GM18505 (cell line): ENCODE measurements around the gene FDX2.

Source experiments
- ATAC-seq: cut with Tn5 transposase; IDR thresholded peaks from one replicate; pipeline ENCODE4 v1.9.1; 2021; ENCODE audit not compliant: unreplicated experiment
- POLR2A ChIP-seq: IDR thresholded peaks from 4 replicates; pipeline ENCODE4 v1.6.1; 2011; ENCODE audit warnings: borderline replicate concordance; ENCODE audit not compliant: insufficient read depth, insufficient read length; ENCODE audit errors: extremely low read depth

The FDX2 gene

DNA sequence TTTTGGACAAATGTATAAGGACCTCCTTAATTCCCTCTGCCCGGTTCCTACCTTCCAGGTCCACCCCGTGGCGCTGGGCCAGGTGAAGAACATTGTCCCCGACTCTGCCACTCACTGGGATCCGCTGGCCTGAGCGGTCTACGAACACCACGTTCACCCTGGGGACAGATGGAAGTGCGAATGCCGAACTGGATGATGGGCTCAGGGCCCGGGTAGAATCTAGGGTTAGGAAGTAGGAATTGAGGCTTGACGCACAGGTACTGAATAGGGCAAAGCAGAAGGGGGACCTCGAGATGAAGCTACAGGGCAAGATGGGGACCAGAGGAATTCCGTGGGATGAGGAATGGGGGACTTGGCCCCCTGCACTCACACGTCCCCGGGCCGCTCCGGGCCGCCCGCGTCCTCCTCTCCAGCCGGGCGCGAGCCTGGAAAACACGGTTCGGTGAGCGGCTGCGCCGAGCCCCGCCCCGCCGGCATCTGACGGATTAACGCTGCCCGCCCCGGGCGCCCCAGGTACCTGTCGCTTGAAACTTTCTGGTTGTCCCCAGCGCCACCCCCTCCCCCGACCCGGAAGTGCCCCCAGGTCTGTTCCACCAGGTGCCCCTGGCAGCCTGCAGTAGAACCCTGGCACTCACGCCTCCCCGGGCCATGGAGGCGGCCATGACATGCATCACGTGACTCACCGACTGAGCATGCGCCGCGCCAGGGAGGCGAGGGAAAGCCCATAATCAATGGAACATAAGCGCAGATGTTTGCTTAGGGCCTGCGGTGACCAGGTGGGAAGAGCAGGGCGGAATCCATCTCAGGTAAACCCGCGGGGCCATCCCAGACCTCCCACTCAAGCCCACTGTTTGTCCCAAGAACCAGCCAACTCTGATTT lies at the start of gene FDX2:
Gene FDX2 (minus strand): TSS at position 681 of the 880 bp plus-strand sequence. CDS start 19 bp downstream, at position 662.
- no peak for ATAC-seq
- peak; percentile 82 for TF ChIP-seq POLR2A

DNA sequence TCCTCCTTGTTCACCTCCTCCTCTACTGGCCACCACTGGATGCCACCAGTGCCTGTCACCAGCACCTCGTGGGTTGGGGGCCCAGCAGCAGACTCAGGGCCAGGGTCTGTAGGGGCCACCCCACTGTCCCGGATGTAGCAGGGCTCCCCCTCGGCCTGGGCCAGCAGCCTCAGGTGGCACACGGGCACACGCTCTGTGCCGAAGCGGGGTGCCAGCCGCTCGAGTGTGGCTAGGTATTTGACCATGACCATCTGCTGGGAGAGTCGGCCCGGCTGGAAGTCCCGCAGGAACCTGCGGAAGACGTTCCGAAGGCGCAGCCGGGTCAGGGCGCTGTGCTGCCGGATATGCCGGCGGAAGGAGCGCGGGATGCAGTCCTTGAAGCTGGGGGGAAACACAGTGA lies 49.7 kb upstream of the FDX2 start:
- no peak for TF ChIP-seq POLR2A
- no peak for ATAC-seq

- no peak for TF ChIP-seq POLR2A
- no peak for ATAC-seq
Observed at GRCh38 chr19:10364644-10365043, 48.8 kb upstream of the FDX2 start.

GRCh38 chr19:10363789-10364281 lies 48.0 kb upstream of the FDX2 start:
- no peak for ATAC-seq
- TF ChIP-seq POLR2A: no peak

DNA sequence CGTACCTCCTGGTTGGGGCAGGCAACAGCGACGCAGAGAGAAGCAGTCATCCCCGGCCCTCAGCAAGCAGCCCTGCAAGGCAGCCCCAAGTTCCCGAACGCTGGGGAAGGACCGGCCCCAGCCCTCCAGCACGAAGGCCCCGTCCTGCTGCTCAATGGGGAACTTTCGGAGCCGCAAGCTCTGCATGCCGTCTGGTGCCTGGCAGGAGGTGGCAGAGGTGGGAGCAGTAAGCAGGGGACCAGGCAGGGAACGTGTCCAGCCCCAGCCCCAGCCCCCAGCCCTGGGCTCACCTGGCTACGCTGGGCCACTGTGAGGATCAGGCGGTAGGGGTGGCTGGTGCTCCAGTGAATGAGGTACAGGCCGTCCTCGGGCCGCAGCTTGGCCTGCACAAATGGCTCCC lies 46.4 kb upstream of the FDX2 start:
- no peak for ATAC-seq
- TF ChIP-seq POLR2A: no peak

DNA sequence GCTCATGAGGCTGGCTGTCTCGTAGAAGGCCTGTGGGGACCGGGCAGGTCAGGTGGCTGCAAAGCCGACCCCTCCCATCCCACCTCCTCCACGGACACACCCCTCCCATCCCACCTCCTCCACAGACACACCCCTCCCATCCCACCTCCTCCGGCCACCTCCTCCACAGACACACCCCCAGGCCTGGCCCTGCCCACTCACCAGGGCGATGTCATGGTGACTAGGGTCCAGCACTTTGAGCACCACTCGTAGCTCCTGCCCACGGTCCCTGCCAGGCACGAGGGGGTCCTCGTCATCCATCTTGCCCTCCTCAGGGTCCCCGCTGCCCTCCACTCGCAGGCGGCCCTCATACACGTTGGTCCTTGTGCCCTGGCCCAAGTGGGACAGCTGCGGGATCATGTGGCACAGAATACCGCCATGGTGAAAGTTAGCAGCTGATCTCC lies 45.8 kb upstream of the FDX2 start:
- no peak for TF ChIP-seq POLR2A
- ATAC-seq: no peak

- ATAC-seq: no peak
- no peak for TF ChIP-seq POLR2A
Observed at GRCh38 chr19:10356431-10356830, 40.6 kb upstream of the FDX2 start.

- ATAC-seq: no peak
- TF ChIP-seq POLR2A: no peak
Observed at GRCh38 chr19:10353793-10354391, 38.1 kb upstream of the FDX2 start.

DNA sequence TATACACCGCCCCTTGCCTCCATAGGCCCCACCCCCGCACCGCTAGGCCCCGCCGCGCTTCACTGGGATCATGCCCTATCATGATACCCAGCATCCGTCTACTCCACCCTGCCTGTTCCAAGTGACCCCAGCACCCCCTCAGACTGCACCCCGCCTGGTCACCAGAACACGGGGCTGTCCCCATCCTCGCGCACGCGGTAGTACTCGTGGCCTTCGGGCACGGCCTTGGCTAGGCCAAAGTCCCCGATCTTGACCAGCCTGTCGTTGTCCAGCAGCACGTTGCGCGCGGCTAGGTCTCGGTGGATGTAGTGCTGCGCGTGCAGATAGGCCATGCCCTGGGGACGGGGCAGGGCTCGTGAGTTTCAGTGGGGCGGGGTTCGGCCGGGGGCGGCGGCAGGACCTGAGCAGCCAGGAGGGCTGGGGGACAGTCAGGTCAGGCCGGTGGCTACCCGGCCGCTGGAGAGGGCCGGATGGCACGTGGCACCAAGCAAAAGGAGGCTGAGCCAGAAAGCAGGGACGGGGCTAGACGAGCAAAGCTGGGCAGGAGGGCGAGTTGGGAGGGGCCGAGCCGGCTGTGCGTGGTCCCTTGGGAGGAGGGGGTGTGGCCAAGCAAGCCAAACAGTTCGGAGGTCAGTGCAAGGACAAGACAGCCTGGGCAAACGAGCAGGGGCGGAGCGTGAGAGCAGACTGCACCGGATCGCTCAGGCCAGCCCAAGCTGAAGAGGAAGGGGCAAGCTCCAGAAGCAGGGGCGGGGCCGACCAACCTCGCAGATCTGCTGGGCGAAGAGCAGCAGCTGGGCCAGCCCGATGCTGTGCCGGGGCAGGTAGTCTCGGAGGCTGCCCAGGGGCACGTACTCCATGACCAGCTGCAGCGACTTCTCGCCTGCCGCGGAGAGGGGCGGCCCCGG lies 37.2 kb upstream of the FDX2 start:
- no peak for TF ChIP-seq POLR2A
- no peak for ATAC-seq

DNA sequence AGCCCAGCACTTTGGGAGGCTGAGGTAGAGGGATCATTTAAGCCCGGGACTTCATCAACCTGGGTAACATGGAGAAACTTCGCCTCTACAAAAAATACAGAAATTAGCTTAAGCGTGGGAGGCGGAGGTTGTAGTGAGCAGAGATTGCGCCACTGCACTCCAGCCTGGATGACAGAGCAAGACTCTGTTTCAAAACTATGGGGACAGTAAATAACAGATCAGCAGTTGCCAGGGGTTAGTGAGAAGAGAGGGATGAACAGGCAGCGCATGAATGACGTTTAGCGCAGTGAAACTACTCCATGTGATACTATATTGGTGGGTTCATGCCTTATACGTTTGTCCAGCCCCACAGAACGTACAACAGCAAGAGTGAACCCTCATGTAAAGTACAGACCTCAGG lies 30.7 kb upstream of the FDX2 start:
- no peak for TF ChIP-seq POLR2A
- no peak for ATAC-seq

DNA sequence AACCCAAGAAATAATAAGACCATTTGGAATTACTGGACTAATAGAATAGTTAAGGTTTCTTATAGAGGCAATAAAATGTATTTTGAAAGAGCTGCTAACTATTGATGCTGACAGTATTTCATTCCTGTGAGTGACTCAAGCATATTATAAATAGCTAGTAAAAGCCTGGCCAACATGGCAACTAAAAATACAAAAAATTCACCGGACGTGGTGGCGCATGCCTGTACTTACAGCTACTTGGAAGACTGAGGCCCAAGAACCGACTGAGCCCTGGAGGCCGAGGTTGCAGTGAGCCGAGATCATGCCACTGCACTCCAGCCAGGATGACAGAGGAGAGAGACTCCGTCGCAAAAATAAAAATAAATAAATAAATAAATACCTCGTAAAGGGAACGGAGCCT lies 29.0 kb upstream of the FDX2 start:
- no peak for TF ChIP-seq POLR2A
- no peak for ATAC-seq

DNA sequence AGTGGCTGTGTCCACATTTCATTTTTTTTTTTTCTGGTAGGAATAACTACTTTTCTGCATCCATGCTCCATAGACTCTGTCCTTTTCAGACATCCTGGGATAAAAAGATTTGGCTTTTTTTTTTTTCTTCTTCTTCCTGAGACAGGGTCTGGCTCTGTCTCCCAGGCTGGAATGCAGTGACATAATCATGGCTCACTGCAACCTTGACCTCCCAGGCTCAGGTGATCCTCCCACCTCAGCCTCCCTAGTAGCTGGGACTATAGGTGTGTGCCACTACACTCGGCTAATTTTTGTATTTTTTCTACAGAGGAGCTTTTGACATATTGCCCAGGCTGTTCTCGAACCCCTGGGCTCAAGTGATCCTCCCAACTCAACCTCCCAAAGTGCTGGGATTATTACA lies 27.7 kb upstream of the FDX2 start:
- ATAC-seq: no peak
- TF ChIP-seq POLR2A: no peak

- no peak for ATAC-seq
- TF ChIP-seq POLR2A: no peak
Observed at GRCh38 chr19:10339977-10340376, 24.2 kb upstream of the FDX2 start.

GRCh38 chr19:10339380-10339960 lies 23.7 kb upstream of the FDX2 start, which contains the start of gene ICAM3:
TSS of gene ICAM3 (minus strand) at chr19:10339624. CDS start at chr19:10339614, 10 bp downstream.
- TF ChIP-seq POLR2A: peak; percentile 86

More at GRCh38 chr19:10339380-10339960, 23.7 kb upstream of the FDX2 start, which contains the start of gene ICAM3:
- peak; percentile 58 for ATAC-seq
